Kidney (tissue), 14 donors: ENCODE data around the gene PLPP3. TPM values are rescaled to one million over a fixed set of nuclear protein-coding genes. Genes with fewer than 3 reads are reported as not detected.
A peak's percentile ranks its signal among the peaks of the same experiment; 100 is the strongest.

Experiments
- DNase-seq, 5 donors: peaks; one replicate each; pipeline ENCODE4 v3.0.0-alpha.2; 2013 to 2020
- FAIRE-seq: peaks from 2 replicates; lab custom pipeline; 2012; peaks lifted over from hg19 to GRCh38; lab: Jason Lieb, UNC
- H3K27ac ChIP-seq, 2 donors: one replicate each; pipeline ENCODE4 v1.7.0; 2013; ENCODE audit warnings: low read depth in 2 of 2, low read length in 2 of 2, inconsistent platforms in 1 of 2
- H3K27me3 ChIP-seq: one replicate; pipeline ENCODE4 v1.7.1; 2013; ENCODE audit warnings: low read length, inconsistent platforms; ENCODE audit not compliant: control insufficient read depth, insufficient read depth
- H3K36me3 ChIP-seq, 3 donors: one replicate each; pipeline versions ENCODE4 v1.7.0 to v1.7.1; 2013; ENCODE audit warnings: low read length in 3 of 3, control low read depth in 1 of 3, inconsistent platforms in 1 of 3; ENCODE audit not compliant: insufficient read depth in 3 of 3, control insufficient read depth in 2 of 3
- H3K4me1 ChIP-seq, 3 donors: one replicate each; pipeline versions ENCODE4 v1.7.0 to v1.7.1; 2013; ENCODE audit warnings: low read length in 3 of 3, inconsistent platforms in 1 of 3, low read depth in 1 of 3; ENCODE audit not compliant: control insufficient read depth in 2 of 3, insufficient read depth in 2 of 3
- H3K4me3 ChIP-seq, 3 donors: one replicate each; pipeline versions ENCODE4 v1.7.0 to v1.8.1; 2013; ENCODE audit warnings: low read length in 3 of 3, control low read depth in 1 of 3, inconsistent platforms in 1 of 3
- H3K9ac ChIP-seq, 3 donors: one replicate each; pipeline versions ENCODE4 v1.7.0 to v1.7.1; 2013; ENCODE audit warnings: low read length in 3 of 3, control low read depth in 1 of 3, inconsistent platforms in 1 of 3
- H3K9me3 ChIP-seq, 3 donors: one replicate each; pipeline versions ENCODE4 v1.7.0 to v1.7.1; 2013; ENCODE audit warnings: low read length in 3 of 3, control low read depth in 1 of 3, inconsistent platforms in 1 of 3; ENCODE audit not compliant: control insufficient read depth in 2 of 3, insufficient read depth in 1 of 3
- CTCF ChIP-seq: IDR thresholded peaks from 3 replicates; pipeline ENCODE4 v1.5.1; 2012; ENCODE audit warnings: mild to moderate bottlenecking, moderate library complexity, borderline replicate concordance; ENCODE audit not compliant: insufficient read depth; ENCODE audit errors: extremely low read depth
- intact Hi-C: fragments of 100-400 bp; cut with DNase I; formaldehyde crosslinking; loops from one replicate; pipeline ENCODE4 v1.11.1; 2022
- polyA plus RNA-seq: library from polyadenylated mRNA; stranded (reverse); fragments of 350-450 nt; fragmentation: Illumina TruSeq; extraction: RNeasy Lipid Tissue Mini Kit (QIAGEN cat#74804); gene quantifications from one replicate; pipeline ENCODE4 v1.2.3, GENCODE V29; 2014; ENCODE audit warnings: low read depth, low replicate concordance; ENCODE audit not compliant: insufficient read depth
- total RNA-seq: library from RNA; stranded (reverse); fragmentation: NEBNext Ultra II Directional; extraction: Animal tissue kit (Norgen Biotek cat#: 25700); gene quantifications from one replicate; pipeline ENCODE4 v1.2.1, GENCODE V29; 2021
- donor health status: control.
- donor health status: control.
- donor health status: control.
- donor health status: control.
- donor health status: control.
- donor health status: DM: yes; HTN: yes; CAD: no.
- donor health status: Normal renal cell carcinoma (clear cell type).

The PLPP3 gene
- total and polyA plus RNA-seq, 2 donors from 2014 or later = 100 to 107 TPM

- intact Hi-C loops = no loop called here
- H3K27ac ChIP-seq = peak overlapping the region in 1 of 2 donors; percentile 3
- no peak for DNase-seq
- peaks cover 7 to 55% (median 51%) of the 10 kb centered on the region in 3 donors for H3K4me1 ChIP-seq
- no peak for FAIRE-seq
- no peak overlapping the region for H3K9ac ChIP-seq
- TF ChIP-seq CTCF = no peak
- peaks cover 10 to 57% (median 32%) of the 10 kb centered on the region in 3 donors for H3K36me3 ChIP-seq
- H3K4me3 ChIP-seq = no peak overlapping the region
- no peaks in the 10 kb centered on the region for H3K27me3 ChIP-seq
- no peaks in the 10 kb centered on the region for H3K9me3 ChIP-seq
Observed at GRCh38 chr1:56506951-56507491, 72.3 kb downstream of the PLPP3 start.

GRCh38 chr1:56505792-56506743, 73.3 kb downstream of the PLPP3 start:
- intact Hi-C loops = no loop called here
- TF ChIP-seq CTCF = no peak
- Histone ChIP-seq H3K4me3 (no peak overlapping the region), H3K9ac (no peak overlapping the region), H3K4me1 (peaks cover 7 to 45% (median 44%) of the 10 kb centered on the region in 3 donors), H3K27me3 (no peaks in the 10 kb centered on the region), H3K27ac (peak overlapping the region in 1 of 2 donors; percentile 11), H3K9me3 (no peaks in the 10 kb centered on the region), H3K36me3 (peaks cover 9 to 47% (median 22%) of the 10 kb centered on the region in 3 donors)
- FAIRE-seq (no peak), DNase-seq (peak in 3 of 5 donors; percentile 36 to 59 (median 54))

- H3K9ac ChIP-seq = no peak overlapping the region
- H3K36me3 ChIP-seq = peaks cover 6 to 27% (median 12%) of the 10 kb centered on the region in 3 donors
- no peaks in the 10 kb centered on the region for H3K9me3 ChIP-seq
- no peak overlapping the region for H3K27ac ChIP-seq
- FAIRE-seq (no peak), DNase-seq (no peak)
- TF ChIP-seq CTCF = no peak
- H3K4me1 ChIP-seq = peaks cover 0 to 15% (median 13%) of the 10 kb centered on the region in 3 donors
- H3K27me3 ChIP-seq = no peaks in the 10 kb centered on the region
- intact Hi-C loops = no loop called here
- no peak overlapping the region for H3K4me3 ChIP-seq
Observed at GRCh38 chr1:56502700-56503245, 76.6 kb downstream of the PLPP3 start.
